ENCODE data around the gene FUZ.

FUZ gene

DNA sequence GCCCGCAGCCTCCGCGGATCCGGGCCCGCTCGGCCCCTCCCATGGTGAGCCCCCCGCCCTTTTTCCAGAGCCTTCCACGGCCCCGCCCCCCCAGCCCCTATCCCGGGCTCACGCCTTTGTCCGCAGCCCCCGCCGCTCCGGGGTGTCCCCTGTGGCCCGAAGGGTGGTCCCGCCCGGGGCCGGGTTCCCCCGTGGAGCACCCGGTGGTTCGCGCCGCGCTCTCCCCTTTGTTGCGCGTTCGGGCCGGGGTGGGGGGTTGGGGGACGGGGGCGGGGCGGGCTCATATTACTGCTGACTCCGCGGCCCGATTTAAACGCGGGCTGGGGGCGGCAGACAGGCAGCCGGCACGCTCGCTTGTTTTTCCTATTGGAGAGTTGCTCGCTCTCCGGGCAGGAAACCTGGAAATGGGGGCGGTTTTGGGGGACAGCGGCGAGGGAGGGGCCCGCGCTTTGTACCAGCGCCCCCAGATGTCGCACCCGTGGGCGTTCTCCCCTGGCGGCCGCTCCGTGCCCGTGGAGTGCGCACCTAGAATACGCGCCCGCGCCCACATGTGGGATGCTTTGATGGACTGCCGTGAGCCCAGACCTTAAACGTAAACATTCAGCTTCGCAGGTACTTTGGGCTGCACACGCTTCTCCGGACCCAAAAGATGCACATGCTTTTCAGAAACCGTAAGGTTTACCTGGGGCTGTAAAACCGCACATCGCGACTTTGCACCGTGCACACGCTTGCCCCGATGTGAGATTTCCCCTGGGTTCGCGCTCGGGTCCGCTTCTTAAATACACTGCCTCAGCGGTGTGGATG, 38.6 kb upstream of the FUZ start:
- ChIA-PET POLR2A (interaction anchor here (0.5 to 8.8 kb wide), 11 partner anchors 7 to 78 kb away, joined by 3 to 128 read pairs (median 6); partner anchors contain the start of genes AKT1S1, ATF5, FUZ and MED25), CTCF (interaction anchor here (0.5 to 1.4 kb wide), 2 partner anchors 14 to 16 kb away, joined by 3 to 4 read pairs; no protein-coding TSS in a partner anchor)
- Histone ChIP-seq H3K36me3 (ENCODE audit: control insufficient read depth in 2 of 2, insufficient read depth in 1 of 2, low read length in 2 of 2) (peaks cover 0 to 27% of the 10 kb centered on the region in 2 experiments; a peak in 2 of 3 replicates), H3K27ac (ENCODE audit: extremely low read depth, low read depth, low read length) (peak overlapping the region; percentile 99), H3K4me3 (ENCODE audit: low read depth, low read length) (peak overlapping the region; percentile 76), H3K4me1 (ENCODE audit: control insufficient read depth, insufficient read depth, low read length) (peaks cover 17% of the 10 kb centered on the region; the same call in 1 of the 2 replicates), H3K9me3 (ENCODE audit: control insufficient read depth, insufficient read depth, low read depth, low read length) (no peaks in the 10 kb centered on the region)
- TF ChIP-seq ZNF529 (tag by site-specific recombination; IDR thresholded peaks at IDR 0.05; ENCODE audit: insufficient replicate concordance) = no peak
- TF ChIP-seq, protein P1, sequence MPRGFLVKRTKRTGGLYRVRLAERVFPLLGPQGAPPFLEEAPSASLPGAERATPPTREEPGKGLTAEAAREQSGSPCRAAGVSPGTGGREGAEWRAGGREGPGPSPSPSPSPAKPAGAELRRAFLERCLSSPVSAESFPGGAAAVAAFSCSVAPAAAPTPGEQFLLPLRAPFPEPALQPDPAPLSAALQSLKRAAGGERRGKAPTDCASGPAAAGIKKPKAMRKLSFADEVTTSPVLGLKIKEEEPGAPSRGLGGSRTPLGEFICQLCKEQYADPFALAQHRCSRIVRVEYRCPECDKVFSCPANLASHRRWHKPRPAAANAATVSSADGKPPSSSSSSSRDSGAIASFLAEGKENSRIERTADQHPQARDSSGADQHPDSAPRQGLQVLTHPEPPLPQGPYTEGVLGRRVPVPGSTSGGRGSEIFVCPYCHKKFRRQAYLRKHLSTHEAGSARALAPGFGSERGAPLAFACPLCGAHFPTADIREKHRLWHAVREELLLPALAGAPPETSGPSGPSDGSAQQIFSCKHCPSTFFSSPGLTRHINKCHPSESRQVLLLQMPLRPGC (tag by site-specific recombination; IDR thresholded peaks at IDR 0.05) = no peak
- no peak for TF ChIP-seq ZNF2 (tag by site-specific recombination; IDR thresholded peaks at IDR 0.05)
- no peak for TF ChIP-seq TSHZ1 (tag by site-specific recombination; IDR thresholded peaks at IDR 0.05; ENCODE audit: borderline replicate concordance)
- TF ChIP-seq CTCF (tag by site-specific recombination; IDR thresholded peaks at IDR 0.05) = peak; percentile 31; the same call in 1 of the 2 replicates
- no peak for TF ChIP-seq ZNF776 (tag by site-specific recombination; IDR thresholded peaks at IDR 0.05; ENCODE audit: borderline replicate concordance)
- 0 out of 2 replicates have a peak, but pooled peaks have one; percentile 61 for TF ChIP-seq PBX3 (CRISPR knock-in tag; IDR thresholded peaks at IDR 0.05)
- TF ChIP-seq ZNF830 (tag by site-specific recombination; IDR thresholded peaks at IDR 0.05; ENCODE audit: low read depth) = no peak
- no peak for TF ChIP-seq ZNF791 (tag by site-specific recombination; IDR thresholded peaks at IDR 0.05)
- no peak for TF ChIP-seq ZNF707 (tag by site-specific recombination; IDR thresholded peaks at IDR 0.05)
- TF ChIP-seq, protein P2, sequence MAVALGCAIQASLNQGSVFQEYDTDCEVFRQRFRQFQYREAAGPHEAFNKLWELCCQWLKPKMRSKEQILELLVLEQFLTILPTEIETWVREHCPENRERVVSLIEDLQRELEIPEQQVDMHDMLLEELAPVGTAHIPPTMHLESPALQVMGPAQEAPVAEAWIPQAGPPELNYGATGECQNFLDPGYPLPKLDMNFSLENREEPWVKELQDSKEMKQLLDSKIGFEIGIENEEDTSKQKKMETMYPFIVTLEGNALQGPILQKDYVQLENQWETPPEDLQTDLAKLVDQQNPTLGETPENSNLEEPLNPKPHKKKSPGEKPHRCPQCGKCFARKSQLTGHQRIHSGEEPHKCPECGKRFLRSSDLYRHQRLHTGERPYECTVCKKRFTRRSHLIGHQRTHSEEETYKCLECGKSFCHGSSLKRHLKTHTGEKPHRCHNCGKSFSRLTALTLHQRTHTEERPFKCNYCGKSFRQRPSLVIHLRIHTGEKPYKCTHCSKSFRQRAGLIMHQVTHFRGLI (tag by site-specific recombination; IDR thresholded peaks at IDR 0.05) = 0 out of 2 replicates have a peak, but pooled peaks have one; percentile 39
- TF ChIP-seq ZNF426 (tag by site-specific recombination; IDR thresholded peaks at IDR 0.05) = no peak
- no peak for TF ChIP-seq OSR2 (tag by site-specific recombination; IDR thresholded peaks at IDR 0.05)
- no peak for TF ChIP-seq ZNF558 (tag by site-specific recombination; IDR thresholded peaks at IDR 0.05)
- TF ChIP-seq, protein P3, sequence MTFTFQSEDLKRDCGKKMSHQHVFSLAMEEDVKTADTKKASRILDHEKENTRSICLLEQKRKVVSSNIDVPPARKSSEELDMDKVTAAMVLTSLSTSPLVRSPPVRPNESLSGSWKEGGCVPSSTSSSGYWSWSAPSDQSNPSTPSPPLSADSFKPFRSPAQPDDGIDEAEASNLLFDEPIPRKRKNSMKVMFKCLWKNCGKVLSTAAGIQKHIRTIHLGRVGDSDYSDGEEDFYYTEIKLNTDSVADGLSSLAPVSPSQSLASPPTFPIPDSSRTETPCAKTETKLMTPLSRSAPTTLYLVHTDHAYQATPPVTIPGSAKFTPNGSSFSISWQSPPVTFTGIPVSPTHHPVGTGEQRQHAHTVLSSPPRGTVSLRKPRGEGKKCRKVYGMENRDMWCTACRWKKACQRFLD (tag by site-specific recombination; IDR thresholded peaks at IDR 0.05) = no peak
- no peak for TF ChIP-seq ZNF585B (tag by site-specific recombination; IDR thresholded peaks at IDR 0.05)
- TF ChIP-seq ZNF26 (tag by site-specific recombination; IDR thresholded peaks at IDR 0.05) = no peak
- no peak for TF ChIP-seq PRDM6 (tag by site-specific recombination; IDR thresholded peaks at IDR 0.05)

Data from HEK293 (cell line).